ENCODE data around the gene SEC61A1.

The SEC61A1 gene

DNA sequence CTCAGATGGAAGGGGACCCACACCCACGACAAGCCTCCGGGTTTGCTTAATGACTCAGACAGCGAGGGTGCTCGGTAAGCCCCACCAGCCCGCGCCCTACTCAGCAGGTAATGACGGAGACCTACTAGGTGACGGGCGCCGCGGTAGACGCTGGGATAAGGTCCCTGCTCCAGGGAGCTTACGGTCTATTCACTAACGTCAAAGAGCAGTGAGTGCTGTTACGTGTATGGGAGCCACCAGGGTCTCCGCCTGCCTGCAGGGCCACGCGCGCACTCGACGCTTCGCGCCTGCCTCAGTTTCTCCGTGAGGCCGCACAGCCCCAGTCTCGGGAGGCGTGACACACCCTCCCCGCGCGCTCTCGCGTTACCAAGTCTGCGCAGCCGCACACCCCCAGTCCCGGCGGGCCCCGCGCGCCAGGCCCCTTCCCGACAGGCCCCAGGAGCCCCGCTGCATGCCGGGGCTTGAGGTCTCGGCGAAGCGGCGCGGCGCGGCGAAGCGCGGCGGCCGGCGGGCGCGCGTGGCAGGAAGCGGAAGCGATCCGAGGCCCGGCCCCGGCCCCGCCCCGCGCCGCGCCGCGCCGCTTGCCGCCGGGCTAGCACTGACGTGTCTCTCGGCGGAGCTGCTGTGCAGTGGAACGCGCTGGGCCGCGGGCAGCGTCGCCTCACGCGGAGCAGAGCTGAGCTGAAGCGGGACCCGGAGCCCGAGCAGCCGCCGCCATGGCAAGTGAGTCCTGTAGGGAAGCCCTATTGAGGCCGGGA, at the start of gene SEC61A1:
Gene SEC61A1, plus strand, starts transcription at position 601 of the 758 bp plus-strand sequence. Its CDS starts 116 bp downstream, at position 717.
- in situ Hi-C loops (cut with HindIII; ENCODE audit: low sequenced_read_pairs), result no loop called here

GRCh38 chr3:128004661-128005060, 47.6 kb upstream of the SEC61A1 start:
- in situ Hi-C loops (cut with HindIII; ENCODE audit: low sequenced_read_pairs), result no loop called here

- in situ Hi-C loops (cut with HindIII; ENCODE audit: low sequenced_read_pairs), result no loop called here
Observed at GRCh38 chr3:128006061-128007032, 45.9 kb upstream of the SEC61A1 start.

DNA sequence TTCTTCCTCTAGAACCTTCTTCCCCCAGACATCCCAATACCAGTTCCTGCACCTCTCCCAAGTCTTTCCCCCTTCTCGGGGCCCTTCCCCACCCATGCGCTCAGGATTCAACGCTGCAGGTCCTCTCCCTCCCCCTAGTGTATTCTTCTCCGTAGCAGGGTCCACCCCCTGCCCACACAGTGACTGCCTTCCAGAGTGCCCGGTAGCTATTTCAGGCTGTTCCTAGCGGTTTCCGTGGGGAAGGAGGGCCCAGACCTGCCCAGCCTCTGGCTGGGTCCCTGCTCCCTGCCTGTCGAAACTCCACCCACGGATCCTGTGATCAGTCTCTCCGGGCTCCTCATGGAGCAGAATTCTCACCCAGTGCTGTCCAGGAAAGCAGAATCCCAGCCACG, 45.2 kb upstream of the SEC61A1 start:
- in situ Hi-C loops (cut with HindIII; ENCODE audit: low sequenced_read_pairs), result no loop called here

- in situ Hi-C loops (cut with HindIII; ENCODE audit: low sequenced_read_pairs), result no loop called here
Observed at GRCh38 chr3:128009952-128010846, 42.0 kb upstream of the SEC61A1 start.

DNA sequence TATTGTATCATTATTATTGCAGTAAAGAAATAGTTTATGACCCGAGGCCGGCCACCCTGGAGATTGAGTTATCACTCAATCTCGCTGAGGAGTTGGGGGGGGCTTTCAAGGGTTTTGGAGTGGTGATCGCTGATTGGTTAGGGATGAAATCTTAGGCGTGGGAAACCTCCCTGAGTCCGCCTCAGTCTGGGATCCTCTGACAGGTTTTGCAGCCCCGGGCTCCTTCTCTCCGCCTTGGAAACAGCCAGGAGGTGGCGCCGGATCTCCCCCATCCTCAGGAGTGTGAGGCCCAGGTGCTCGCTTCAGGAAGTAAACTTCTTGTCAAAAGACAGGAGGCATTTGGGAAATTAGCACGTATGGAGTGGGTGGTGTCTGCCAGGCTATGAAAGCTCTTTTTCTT, 41.1 kb upstream of the SEC61A1 start:
- in situ Hi-C loops (cut with HindIII; ENCODE audit: low sequenced_read_pairs), result no loop called here

DNA sequence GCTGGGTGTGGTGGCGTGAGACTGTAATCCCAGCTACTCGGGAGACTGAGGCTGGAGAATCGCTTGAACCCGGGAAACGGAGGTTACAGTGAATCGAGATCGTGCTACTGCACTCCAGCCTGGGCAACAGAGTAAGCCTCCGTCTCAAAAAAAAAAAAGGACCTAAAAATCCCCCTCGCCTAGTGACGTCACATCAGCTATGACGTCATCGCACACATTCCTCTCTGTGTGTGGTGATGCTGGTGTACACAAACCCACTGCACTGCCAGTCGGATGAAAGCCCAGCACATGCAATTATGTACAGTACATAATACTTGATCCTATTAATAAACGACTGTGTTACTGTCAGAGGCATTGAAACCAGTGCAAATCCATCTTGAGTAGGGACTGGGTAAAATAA, 40.2 kb upstream of the SEC61A1 start:
- in situ Hi-C loops (cut with HindIII; ENCODE audit: low sequenced_read_pairs), result no loop called here

DNA sequence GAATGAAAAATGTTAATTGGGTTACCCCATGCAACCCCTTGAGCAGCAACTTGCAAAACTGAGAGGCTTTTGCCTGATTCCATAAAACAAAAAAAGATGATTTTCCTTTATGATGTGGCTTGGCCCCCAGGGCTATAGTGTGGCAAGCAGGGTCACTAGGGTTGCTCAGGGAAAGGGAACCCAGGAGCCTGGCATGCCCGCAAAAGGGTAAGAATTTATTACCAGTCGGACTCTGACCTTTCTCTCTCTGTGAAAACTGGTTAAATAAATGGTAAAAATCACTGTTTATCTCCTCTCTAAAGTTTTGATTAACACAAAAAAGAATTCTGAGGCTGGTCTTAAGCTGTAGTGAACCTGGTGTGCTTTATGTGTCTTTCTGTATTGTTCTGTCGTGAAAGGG, 37.7 kb upstream of the SEC61A1 start:
- in situ Hi-C loops (cut with HindIII; ENCODE audit: low sequenced_read_pairs), result no loop called here

DNA sequence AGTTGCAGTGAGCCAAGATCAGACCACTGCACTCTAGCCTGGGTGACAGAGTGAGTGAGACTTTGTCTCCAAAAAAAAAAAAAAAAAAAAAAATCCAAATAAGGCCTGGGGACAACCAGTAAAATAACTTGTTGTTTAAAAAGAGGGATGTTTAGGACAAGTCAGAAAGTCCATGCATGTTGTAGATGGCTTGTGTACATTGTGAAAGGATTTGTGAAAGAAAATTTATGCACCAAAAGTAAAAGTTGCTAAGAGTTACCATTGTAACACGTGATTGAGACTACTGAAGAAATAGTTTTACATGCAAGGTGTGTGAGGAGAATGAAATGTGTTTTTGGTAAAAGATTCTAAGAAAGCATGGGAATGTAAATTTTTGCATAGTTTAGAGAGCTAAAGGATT, 35.7 kb upstream of the SEC61A1 start:
- in situ Hi-C loops (cut with HindIII; ENCODE audit: low sequenced_read_pairs), result no loop called here

GRCh38 chr3:128021768-128022372, 30.4 kb upstream of the SEC61A1 start:
- in situ Hi-C loops (cut with HindIII; ENCODE audit: low sequenced_read_pairs), result no loop called here

- in situ Hi-C loops (cut with HindIII; ENCODE audit: low sequenced_read_pairs), result no loop called here
Observed at GRCh38 chr3:128033102-128033501, 19.1 kb upstream of the SEC61A1 start.

GRCh38 chr3:128036119-128036518, 16.1 kb upstream of the SEC61A1 start:
- in situ Hi-C loops (cut with HindIII; ENCODE audit: low sequenced_read_pairs), result no loop called here

- in situ Hi-C loops (cut with HindIII; ENCODE audit: low sequenced_read_pairs), result no loop called here
Observed at GRCh38 chr3:128040041-128040440, 12.2 kb upstream of the SEC61A1 start.

GRCh38 chr3:128040660-128041059, 11.6 kb upstream of the SEC61A1 start:
- in situ Hi-C loops (cut with HindIII; ENCODE audit: low sequenced_read_pairs), result no loop called here

DNA sequence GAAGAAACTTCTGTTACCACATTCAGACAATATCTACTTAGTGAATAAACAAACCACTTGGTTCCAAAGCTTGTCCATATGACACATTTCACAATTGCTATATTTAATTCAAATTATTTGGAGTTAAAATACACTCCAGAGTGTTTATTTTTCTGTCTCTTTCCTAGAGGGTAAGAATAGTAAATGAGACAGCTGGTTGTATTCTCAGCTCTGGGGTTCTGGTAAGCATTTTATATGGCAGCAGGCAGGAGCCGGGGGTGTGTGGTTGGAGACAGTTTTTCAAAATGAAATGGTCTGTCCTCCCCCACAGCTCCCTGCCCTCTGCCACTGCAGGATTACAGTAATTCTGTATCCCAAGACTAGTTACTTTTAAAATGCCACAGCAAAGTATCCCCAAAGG, 10.9 kb upstream of the SEC61A1 start:
- in situ Hi-C loops (cut with HindIII; ENCODE audit: low sequenced_read_pairs), result no loop called here

GRCh38 chr3:128050597-128050996, 1.6 kb upstream of the SEC61A1 start:
- in situ Hi-C loops (cut with HindIII; ENCODE audit: low sequenced_read_pairs), result no loop called here

- in situ Hi-C loops (cut with HindIII; ENCODE audit: low sequenced_read_pairs), result no loop called here
Observed at GRCh38 chr3:128051459-128051836, 789 bp upstream of the SEC61A1 start.

DNA sequence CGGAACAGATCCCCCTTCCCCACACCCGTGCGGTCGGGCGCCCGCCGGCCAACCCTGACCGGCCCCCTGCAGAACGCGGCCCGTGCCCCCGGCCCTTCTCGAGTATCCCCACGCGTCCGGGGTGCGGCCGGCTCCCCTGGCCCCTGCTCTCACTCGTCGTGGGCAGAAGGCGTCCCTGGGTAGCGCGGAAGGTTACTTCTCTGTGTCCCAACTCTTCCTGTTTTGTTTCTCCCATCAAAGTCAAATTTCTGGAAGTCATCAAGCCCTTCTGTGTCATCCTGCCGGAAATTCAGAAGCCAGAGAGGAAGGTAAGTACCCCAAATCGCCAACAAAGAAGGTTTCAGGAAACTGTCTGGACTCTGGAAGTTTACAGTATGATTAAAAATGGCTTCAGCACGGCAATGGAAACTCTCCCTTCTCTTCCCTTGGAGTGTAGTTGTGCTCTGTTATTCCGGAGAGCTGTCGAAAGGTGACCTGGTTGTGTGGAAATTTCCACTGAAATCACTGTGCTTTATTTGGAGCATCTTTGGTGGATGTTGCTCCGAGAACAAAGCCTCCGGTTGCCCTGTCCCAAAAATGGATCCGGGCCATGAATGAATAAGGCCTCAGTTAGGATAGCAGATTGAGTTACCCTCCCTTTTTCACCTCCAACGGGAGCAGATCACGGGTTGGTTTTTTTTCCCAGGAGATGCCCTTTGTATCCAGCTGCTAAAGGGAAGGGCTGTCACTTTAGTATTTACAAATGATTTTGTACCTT, 536 bp downstream of the SEC61A1 start:
- in situ Hi-C loops (cut with HindIII; ENCODE audit: low sequenced_read_pairs), result no loop called here

GRCh38 chr3:128053614-128054013, 1.4 kb downstream of the SEC61A1 start:
- in situ Hi-C loops (cut with HindIII; ENCODE audit: low sequenced_read_pairs), result no loop called here

GRCh38 chr3:128054367-128054766, 2.1 kb downstream of the SEC61A1 start:
- in situ Hi-C loops (cut with HindIII; ENCODE audit: low sequenced_read_pairs), result no loop called here

Measured in DLD1 (cell line).